HTR-8/SVneo (cell line): ENCODE measurements around the gene RWDD1.
"Not testable (repeated sequence)": the region's sequence is repeated elsewhere in the genome, so short reads cannot be mapped to it uniquely, and the experiment has no call there.

ENCODE experiments used
- DNase-seq: peaks from one replicate; pipeline ENCODE4 v3.0.0; 2011; ENCODE audit warnings: low spot score, mixed read lengths; ENCODE audit not compliant: insufficient read length
- FAIRE-seq: peaks from 2 replicates; lab custom pipeline; 2011; peaks lifted over from hg19 to GRCh38; lab: Jason Lieb, UNC

Gene RWDD1

GRCh38 chr6:116596815-116597214, 25.5 kb downstream of the RWDD1 start:
- FAIRE-seq (peak; percentile 36), DNase-seq (no peak)

GRCh38 chr6:116603916-116604315, 32.6 kb downstream of the RWDD1 start:
- not testable (repeated sequence) for DNase-seq, FAIRE-seq

- not testable (repeated sequence) for FAIRE-seq, DNase-seq
Observed at GRCh38 chr6:116604868-116605267, 33.6 kb downstream of the RWDD1 start.

GRCh38 chr6:116605935-116606334, 34.6 kb downstream of the RWDD1 start:
- DNase-seq (no peak), FAIRE-seq (no peak)

GRCh38 chr6:116611056-116611455, 39.8 kb downstream of the RWDD1 start:
- DNase-seq (no peak), FAIRE-seq (no peak)

GRCh38 chr6:116615937-116616736, 44.8 kb downstream of the RWDD1 start, which contains the start of gene RSPH4A:
RSPH4A (plus strand) TSS chr6:116616479; CDS start chr6:116616624, 145 bp downstream.
- peak; percentile 93 for DNase-seq
- FAIRE-seq: peak; percentile 85

GRCh38 chr6:116616737-116617053, 45.4 kb downstream of the RWDD1 start:
- FAIRE-seq (no peak), DNase-seq (peak; percentile 12)

- DNase-seq (no peak), FAIRE-seq (no peak)
Observed at GRCh38 chr6:116624036-116624805, 52.9 kb downstream of the RWDD1 start.

GRCh38 chr6:116625872-116626271, 54.6 kb downstream of the RWDD1 start:
- FAIRE-seq (no peak), DNase-seq (no peak)

GRCh38 chr6:116629563-116629981, 58.3 kb downstream of the RWDD1 start:
- FAIRE-seq: no peak
- DNase-seq: no peak

GRCh38 chr6:116631379-116631990, 60.2 kb downstream of the RWDD1 start:
- FAIRE-seq (no peak), DNase-seq (no peak)

- DNase-seq: no peak
- FAIRE-seq: no peak
Observed at GRCh38 chr6:116633685-116634084, 62.4 kb downstream of the RWDD1 start.
